Smooth muscle cell (in vitro differentiated cells): Measurements from ENCODE around the gene GRK7. TPM values are rescaled to one million over a fixed set of nuclear protein-coding genes. Genes with fewer than 3 reads are reported as not detected.

Experiments
- DNase-seq: peaks from one replicate; lab custom pipeline; 2025; ENCODE audit not compliant: unreplicated experiment; lab: John Stamatoyannopoulos, UW
- H2AFZ ChIP-seq: fragments of 200-600 bp; sonication (generic); 2 replicates; pipeline ENCODE4 v1.6.0; 2016; ENCODE audit warnings: antibody characterized with exemption, low read depth, mild to moderate bottlenecking
- H3F3A ChIP-seq: fragments of 200-600 bp; sonication (generic); 2 replicates; pipeline ENCODE4 v1.6.0; 2017; ENCODE audit warnings: antibody characterized with exemption, low read depth
- H3K27ac ChIP-seq: fragments of 200-600 bp; sonication (generic); 2 replicates; pipeline ENCODE4 v1.5.1; 2016; ENCODE audit warnings: low read depth, mild to moderate bottlenecking
- H3K27me3 ChIP-seq: fragments of 200-600 bp; sonication (generic); 2 replicates; pipeline ENCODE4 v1.6.1; 2016; ENCODE audit warnings: low read depth, mild to moderate bottlenecking
- H3K36me3 ChIP-seq: fragments of 200-600 bp; sonication (generic); 2 replicates; pipeline ENCODE4 v1.5.1; 2016; ENCODE audit warnings: low read depth
- H3K4me1 ChIP-seq: fragments of 200-600 bp; sonication (generic); 2 replicates; pipeline ENCODE4 v1.5.1; 2016; ENCODE audit warnings: low read depth
- H3K4me2 ChIP-seq: fragments of 200-600 bp; sonication (generic); 2 replicates; pipeline ENCODE4 v1.6.0; 2016; ENCODE audit warnings: mild to moderate bottlenecking
- H3K4me3 ChIP-seq: fragments of 200-600 bp; sonication (generic); 2 replicates; pipeline ENCODE4 v1.5.1; 2016; ENCODE audit warnings: mild to moderate bottlenecking
- H3K79me2 ChIP-seq: fragments of 200-600 bp; sonication (generic); 2 replicates; pipeline ENCODE4 v1.6.0; 2016; ENCODE audit warnings: low read depth, mild to moderate bottlenecking
- H3K9ac ChIP-seq: fragments of 200-600 bp; sonication (generic); 2 replicates; pipeline ENCODE4 v1.6.0; 2016; ENCODE audit warnings: low read depth
- H3K9me3 ChIP-seq: fragments of 200-600 bp; sonication (generic); replicated peaks from 2 replicates; pipeline ENCODE4 v1.5.1; 2016; ENCODE audit warnings: low read depth
- H4K20me1 ChIP-seq: fragments of 200-600 bp; sonication (generic); 2 replicates; pipeline ENCODE4 v1.6.0; 2016; ENCODE audit warnings: low read depth
- CTCF ChIP-seq: fragments of 200-600 bp; sonication (generic); IDR thresholded peaks from 2 replicates; pipeline ENCODE4 v1.5.1; 2017; ENCODE audit warnings: borderline replicate concordance, mild to moderate bottlenecking, antibody characterized with exemption; ENCODE audit not compliant: insufficient read depth, poor library complexity, severe bottlenecking
- WGBS: methylation state at CpG from one replicate; pipeline ENCODE4 v1.1.7; 2016; ENCODE audit warnings: low lambda C conversion rate; 5-methylcytosine and 5-hydroxymethylcytosine counted together
- polyA plus RNA-seq: library from polyadenylated mRNA; unstranded; fragments of >200 nt; fragmentation: Nextera tagmentation; extraction: Ambion mirVana; gene quantifications from 2 replicates; pipeline ENCODE4 v1.2.1, GENCODE V29; 2016
- total RNA-seq: library from RNA; depleted of rRNA; stranded (reverse); fragments of >200 nt; gene quantifications from 2 replicates; pipeline ENCODE4 v1.2.3, GENCODE V29; 2014

The GRK7 gene
- total and polyA plus RNA-seq, 2 experiments from 2014 or later = not detected

GRCh38 chr3:141737093-141737492 lies 26.1 kb upstream of the GRK7 start:
- H3K9ac ChIP-seq = no peak overlapping the region
- no peaks in the 10 kb centered on the region for H3F3A ChIP-seq
- no peaks in the 10 kb centered on the region for H3K36me3 ChIP-seq
- TF ChIP-seq CTCF = no peak
- DNase-seq = no peak
- peaks cover 40% of the 10 kb centered on the region for H3K79me2 ChIP-seq
- H3K27ac ChIP-seq = no peak overlapping the region
- peaks cover 23% of the 10 kb centered on the region for H4K20me1 ChIP-seq
- 95% methylated on average over 10 of the region's 10 CpGs for WGBS
- no peaks in the 10 kb centered on the region for H3K9me3 ChIP-seq
- no peaks in the 10 kb centered on the region for H3K27me3 ChIP-seq
- no peak overlapping the region for H3K4me3 ChIP-seq
- peaks cover 17% of the 10 kb centered on the region for H3K4me1 ChIP-seq
- H2AFZ ChIP-seq = no peak overlapping the region
- no peak overlapping the region for H3K4me2 ChIP-seq

GRCh38 chr3:141737678-141738021 lies 25.6 kb upstream of the GRK7 start:
- Histone ChIP-seq H3K27ac (peak overlapping the region; percentile 77), H3K9ac (peak overlapping the region; percentile 25), H3K36me3 (no peaks in the 10 kb centered on the region), H3K9me3 (no peaks in the 10 kb centered on the region), H3K4me3 (peak overlapping the region; percentile 95), H2AFZ (peak overlapping the region; percentile 99), H3K4me1 (peaks cover 17% of the 10 kb centered on the region), H3K4me2 (peak overlapping the region; percentile 88), H3K79me2 (peaks cover 44% of the 10 kb centered on the region), H4K20me1 (peaks cover 27% of the 10 kb centered on the region), H3K27me3 (no peaks in the 10 kb centered on the region), H3F3A (no peaks in the 10 kb centered on the region)
- 6% methylated on average over 3 of the region's 3 CpGs for WGBS
- no peak for DNase-seq
- no peak for TF ChIP-seq CTCF

GRCh38 chr3:141738022-141738890 lies 25.0 kb upstream of the GRK7 start, which contains the start of gene RNF7:
TSS of gene RNF7 (plus strand) at chr3:141738298. CDS start at chr3:141738342, 44 bp downstream.
- Histone ChIP-seq H4K20me1 (peaks cover 33% of the 10 kb centered on the region), H3K27ac (peak within 1 kb of the TSS; percentile 89), H3K4me2 (peak within 1 kb of the TSS; percentile 95), H3F3A (no peaks in the 10 kb centered on the region), H3K9ac (peak within 1 kb of the TSS; percentile 94), H3K79me2 (peaks cover 50% of the 10 kb centered on the region), H3K36me3 (no peaks in the 10 kb centered on the region), H3K9me3 (no peaks in the 10 kb centered on the region), H3K4me1 (peaks cover 17% of the 10 kb centered on the region), H2AFZ (peak within 1 kb of the TSS; percentile 99), H3K4me3 (peak within 1 kb of the TSS; percentile 95), H3K27me3 (no peaks in the 10 kb centered on the region)
- WGBS = under 1% methylated on average over 74 of the region's 81 CpGs
- peak; percentile 86 for DNase-seq
- peak; percentile 86 for TF ChIP-seq CTCF
